Mammary epithelial cell (primary cell): Measurements from ENCODE around the gene ANKRD28.

Experiments
- EZH2 ChIP-seq: IDR thresholded peaks from 2 replicates; pipeline ENCODE4 v1.6.1; 2012; ENCODE audit warnings: low read length, inconsistent platforms, borderline replicate concordance
- TF ChIP-seq, protein P1 (sequence below), 2 donors: IDR thresholded peaks in 1 of 2; conservative IDR thresholded peaks in 1 of 2; 2 replicates each; pipeline ENCODE4 v1.5.1; 2011 to 2012; ENCODE audit warnings: inconsistent platforms in 2 of 2, low read length in 2 of 2, mild to moderate bottlenecking in 2 of 2, control low read depth in 1 of 2, low read depth in 1 of 2; ENCODE audit not compliant: insufficient read depth in 1 of 2; ENCODE audit errors: extremely low read depth in 1 of 2

DNA sequence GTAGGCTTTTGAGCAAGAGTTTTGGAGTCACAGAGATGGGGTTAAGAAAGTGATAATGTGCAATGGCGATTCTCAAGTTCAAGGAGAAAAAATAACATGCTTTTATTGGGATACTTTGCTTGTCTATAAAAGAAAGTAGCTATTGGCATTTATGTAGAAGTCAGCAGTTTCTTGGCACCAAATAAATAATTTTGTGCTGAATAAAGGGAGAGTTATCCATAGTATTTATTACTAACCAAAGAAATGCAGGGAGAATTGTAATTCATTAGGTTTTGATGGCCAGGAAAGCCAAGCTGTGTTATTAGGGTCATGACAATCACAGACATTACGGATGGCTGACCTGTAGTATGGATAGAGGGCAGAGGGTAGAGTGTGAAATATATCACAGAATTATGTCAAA is 163.1 kb downstream of the ANKRD28 start:
- no peak for TF ChIP-seq EZH2
- TF ChIP-seq, protein P1, sequence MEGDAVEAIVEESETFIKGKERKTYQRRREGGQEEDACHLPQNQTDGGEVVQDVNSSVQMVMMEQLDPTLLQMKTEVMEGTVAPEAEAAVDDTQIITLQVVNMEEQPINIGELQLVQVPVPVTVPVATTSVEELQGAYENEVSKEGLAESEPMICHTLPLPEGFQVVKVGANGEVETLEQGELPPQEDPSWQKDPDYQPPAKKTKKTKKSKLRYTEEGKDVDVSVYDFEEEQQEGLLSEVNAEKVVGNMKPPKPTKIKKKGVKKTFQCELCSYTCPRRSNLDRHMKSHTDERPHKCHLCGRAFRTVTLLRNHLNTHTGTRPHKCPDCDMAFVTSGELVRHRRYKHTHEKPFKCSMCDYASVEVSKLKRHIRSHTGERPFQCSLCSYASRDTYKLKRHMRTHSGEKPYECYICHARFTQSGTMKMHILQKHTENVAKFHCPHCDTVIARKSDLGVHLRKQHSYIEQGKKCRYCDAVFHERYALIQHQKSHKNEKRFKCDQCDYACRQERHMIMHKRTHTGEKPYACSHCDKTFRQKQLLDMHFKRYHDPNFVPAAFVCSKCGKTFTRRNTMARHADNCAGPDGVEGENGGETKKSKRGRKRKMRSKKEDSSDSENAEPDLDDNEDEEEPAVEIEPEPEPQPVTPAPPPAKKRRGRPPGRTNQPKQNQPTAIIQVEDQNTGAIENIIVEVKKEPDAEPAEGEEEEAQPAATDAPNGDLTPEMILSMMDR (conservative IDR thresholded peaks at IDR 0.05 in 1 of 2, IDR thresholded peaks at IDR 0.05 in 1 of 2; ENCODE audit: extremely low read depth in 1 of 2, insufficient read depth in 1 of 2, low read depth in 1 of 2, low read length in 2 of 2) = no peak
